HFFc6 (cell line): ENCODE data around the gene TNXB. TPM values are rescaled to one million over a fixed set of nuclear protein-coding genes. Genes with fewer than 3 reads are reported as not detected.
"Not testable (repeated sequence)": the region's sequence is repeated elsewhere in the genome, so short reads cannot be mapped to it uniquely, and the experiment has no call there.

Source experiments
- DNase-seq: peaks from one replicate; pipeline ENCODE4 v3.0.0-alpha.2; 2018
- H3K27ac Mint-ChIP-seq: 2 replicates; pipeline ENCODE4 v1.8.0; 2020; ENCODE audit warnings: mild to moderate bottlenecking, mixed read lengths
- H3K27me3 Mint-ChIP-seq: 2 replicates; pipeline ENCODE4 v1.8.0; 2021; ENCODE audit warnings: mild to moderate bottlenecking, moderate library complexity, mixed read lengths; ENCODE audit not compliant: insufficient read depth
- H3K36me3 Mint-ChIP-seq: 2 replicates; pipeline ENCODE4 v1.8.0; 2021; ENCODE audit warnings: low read depth, mixed read lengths
- H3K4me1 Mint-ChIP-seq: 2 replicates; pipeline ENCODE4 v1.8.0; 2020; ENCODE audit warnings: low read depth, mixed read lengths
- H3K4me3 Mint-ChIP-seq: 2 replicates; pipeline ENCODE4 v1.8.0; 2020; ENCODE audit warnings: mild to moderate bottlenecking, moderate library complexity, mixed read lengths
- H3K9me3 Mint-ChIP-seq: 2 replicates; pipeline ENCODE4 v1.8.0; 2020; ENCODE audit warnings: mild to moderate bottlenecking, mixed read lengths
- total RNA-seq, 6 experiments: library from RNA; stranded (reverse); fragmentation: NEBNext Ultra II Directional; extraction: Animal tissue kit (Norgen Biotek cat#: 25700); gene quantifications; 2 replicates in 1 of 6; 3 replicates in 5 of 6; pipeline ENCODE4 v1.2.3, GENCODE V29; 2021

The TNXB gene
- total RNA-seq, 6 experiments from 2014 or later, result 0.28 to 1.4 (median 0.83) TPM

DNA sequence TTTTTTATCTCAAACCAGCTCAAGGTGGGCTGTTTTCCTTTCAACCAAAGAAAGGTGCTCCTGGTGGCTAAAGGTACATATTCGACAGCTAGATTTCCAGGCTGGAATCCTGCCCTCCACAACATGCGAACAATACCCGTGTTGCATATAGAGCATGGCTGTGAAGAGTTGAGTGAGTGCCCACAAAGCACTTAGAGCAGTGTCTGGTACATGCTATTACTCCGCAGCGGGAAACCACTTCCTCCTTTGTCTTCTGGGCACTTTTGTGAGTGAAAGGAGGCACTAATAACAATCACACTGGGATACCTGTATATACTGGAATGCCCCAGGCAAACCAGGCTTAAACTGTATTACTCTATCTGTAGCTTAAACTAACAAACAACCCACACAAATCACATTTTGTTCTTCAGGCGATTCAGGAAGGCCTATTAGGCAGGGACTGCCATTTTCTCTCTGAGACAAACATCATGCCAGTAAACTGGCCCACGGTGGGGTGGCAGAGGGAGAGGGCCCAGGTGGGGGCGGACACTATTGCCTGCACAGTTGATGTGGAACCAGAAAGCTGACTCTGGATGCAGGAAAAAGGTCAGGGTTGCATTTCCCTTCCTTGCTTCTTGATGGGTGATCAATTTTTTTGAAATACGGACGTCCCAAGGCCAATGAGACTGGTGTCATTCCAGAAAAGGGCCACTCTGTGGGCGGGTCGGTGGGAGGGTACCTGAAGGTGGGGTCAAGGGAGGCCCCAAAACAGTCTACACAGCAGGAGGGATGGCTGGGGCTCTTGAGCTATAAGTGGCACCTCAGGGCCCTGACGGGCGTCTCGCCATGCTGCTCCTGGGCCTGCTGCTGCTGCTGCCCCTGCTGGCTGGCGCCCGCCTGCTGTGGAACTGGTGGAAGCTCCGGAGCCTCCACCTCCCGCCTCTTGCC is 71.3 kb downstream of the TNXB start, which contains the start of gene CYP21A2:
TSS of gene CYP21A2 (plus strand) at position 818 of the 927 bp plus-strand sequence. CDS start at position 826, 8 bp downstream.
- not testable (repeated sequence) for H3K27me3 Mint-ChIP-seq, H3K36me3 Mint-ChIP-seq, H3K27ac Mint-ChIP-seq, H3K9me3 Mint-ChIP-seq, H3K4me1 Mint-ChIP-seq, H3K4me3 Mint-ChIP-seq, DNase-seq

DNA sequence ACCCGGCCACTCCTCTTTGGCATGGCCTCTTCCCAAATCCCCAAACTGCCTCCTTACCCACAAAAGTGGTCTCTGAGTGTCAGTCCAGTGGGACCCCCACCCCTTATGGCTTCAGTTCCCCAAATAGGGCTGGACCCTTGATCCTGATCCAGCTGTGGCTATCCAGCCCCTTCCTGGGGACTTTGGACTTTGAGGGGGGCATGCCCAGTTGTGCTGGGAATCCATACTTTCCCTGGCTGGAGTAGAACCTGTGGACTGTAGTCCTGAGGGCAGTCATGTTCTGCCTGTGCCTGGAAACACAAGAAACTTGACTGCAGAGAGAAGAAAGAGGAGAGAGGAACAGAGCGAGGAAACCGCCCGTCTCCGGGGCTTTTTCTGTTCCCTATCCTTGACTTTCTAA is 72.0 kb downstream of the TNXB start:
- H3K4me1 Mint-ChIP-seq, H3K27me3 Mint-ChIP-seq, H3K36me3 Mint-ChIP-seq, H3K9me3 Mint-ChIP-seq, DNase-seq, H3K27ac Mint-ChIP-seq, H3K4me3 Mint-ChIP-seq: not testable (repeated sequence)

DNA sequence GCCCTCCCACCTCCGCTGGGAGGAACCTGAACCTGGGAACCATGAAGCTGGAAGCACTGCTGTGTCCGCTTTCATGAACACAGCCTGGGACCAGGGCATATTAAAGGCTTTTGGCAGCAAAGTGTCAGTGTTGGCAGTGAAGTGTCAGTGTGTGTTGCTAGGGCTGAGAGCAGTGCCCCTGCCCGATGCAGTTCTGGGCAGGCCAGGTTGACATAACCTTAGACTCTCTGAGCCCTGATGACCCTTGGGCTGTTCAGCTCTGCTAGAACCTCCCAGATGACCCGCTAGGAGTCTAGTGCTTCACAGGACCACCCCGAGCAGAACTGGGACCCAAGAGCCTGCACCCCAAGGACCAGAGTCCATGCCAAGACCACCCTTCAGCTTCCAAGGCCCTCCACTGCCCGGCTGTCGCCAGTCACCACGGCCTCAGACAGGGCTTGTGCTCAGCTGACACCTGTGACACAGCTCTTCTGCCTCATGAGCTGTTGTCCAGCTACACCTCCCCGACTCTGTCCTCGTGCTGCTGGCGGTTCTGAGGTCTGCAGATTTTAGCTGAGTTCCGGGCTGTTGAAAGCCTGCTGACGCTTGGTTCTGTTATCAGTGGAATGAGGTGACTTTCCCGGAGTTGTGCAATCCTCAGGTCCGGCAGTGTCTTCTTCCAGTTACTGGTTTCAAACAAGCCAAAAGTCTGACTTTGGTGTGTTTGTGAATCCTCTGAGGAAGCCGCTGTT is 73.7 kb downstream of the TNXB start:
- not testable (repeated sequence) for DNase-seq, H3K9me3 Mint-ChIP-seq, H3K4me3 Mint-ChIP-seq, H3K4me1 Mint-ChIP-seq, H3K36me3 Mint-ChIP-seq, H3K27ac Mint-ChIP-seq, H3K27me3 Mint-ChIP-seq

GRCh38 chr6:32029553-32029952 is 79.6 kb downstream of the TNXB start:
- DNase-seq, H3K27ac Mint-ChIP-seq, H3K27me3 Mint-ChIP-seq, H3K36me3 Mint-ChIP-seq, H3K9me3 Mint-ChIP-seq, H3K4me3 Mint-ChIP-seq, H3K4me1 Mint-ChIP-seq: not testable (repeated sequence)

GRCh38 chr6:32028631-32029030 is 80.5 kb downstream of the TNXB start:
- not testable (repeated sequence) for DNase-seq, H3K4me1 Mint-ChIP-seq, H3K4me3 Mint-ChIP-seq

GRCh38 chr6:32022100-32022499 is 87.0 kb downstream of the TNXB start:
- H3K36me3 Mint-ChIP-seq, H3K9me3 Mint-ChIP-seq, H3K4me1 Mint-ChIP-seq, H3K27me3 Mint-ChIP-seq, H3K27ac Mint-ChIP-seq, H3K4me3 Mint-ChIP-seq, DNase-seq: not testable (repeated sequence)

More at GRCh38 chr6:32028631-32029030, 80.5 kb downstream of the TNXB start:
- H3K27ac Mint-ChIP-seq, H3K9me3 Mint-ChIP-seq, H3K27me3 Mint-ChIP-seq, H3K36me3 Mint-ChIP-seq: not testable (repeated sequence)

- not testable (repeated sequence) for H3K27ac Mint-ChIP-seq, H3K4me3 Mint-ChIP-seq, DNase-seq, H3K4me1 Mint-ChIP-seq, H3K9me3 Mint-ChIP-seq, H3K27me3 Mint-ChIP-seq, H3K36me3 Mint-ChIP-seq
These were observed 94.6 kb downstream of the TNXB start, which contains the start of gene C4B for GRCh38 chr6:32014547-32014946. Gene C4B (plus strand): TSS chr6:32014795. CDS start chr6:32014846, 51 bp downstream.

DNA sequence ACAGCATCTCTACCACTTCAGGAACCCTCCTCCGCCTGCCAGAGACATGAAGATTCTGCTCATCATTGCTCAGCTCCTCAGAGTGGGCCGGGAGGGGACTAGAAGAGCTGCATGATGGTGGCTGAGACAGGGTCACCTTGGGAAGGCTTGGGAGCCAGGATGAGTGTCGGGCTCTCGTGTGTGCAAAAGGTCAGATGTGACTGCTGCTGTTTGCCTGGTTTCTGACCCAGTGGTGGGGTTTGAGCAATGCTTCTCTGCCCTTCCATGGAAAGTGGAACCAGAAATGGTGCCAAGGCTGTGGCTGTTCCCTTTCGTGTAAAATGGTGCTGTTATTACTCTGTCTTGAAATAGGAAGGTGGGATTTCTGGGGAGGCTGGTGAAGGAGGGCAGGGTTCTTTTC is 95.4 kb downstream of the TNXB start:
- not testable (repeated sequence) for H3K4me3 Mint-ChIP-seq, H3K27ac Mint-ChIP-seq, DNase-seq, H3K4me1 Mint-ChIP-seq, H3K9me3 Mint-ChIP-seq, H3K36me3 Mint-ChIP-seq, H3K27me3 Mint-ChIP-seq

DNA sequence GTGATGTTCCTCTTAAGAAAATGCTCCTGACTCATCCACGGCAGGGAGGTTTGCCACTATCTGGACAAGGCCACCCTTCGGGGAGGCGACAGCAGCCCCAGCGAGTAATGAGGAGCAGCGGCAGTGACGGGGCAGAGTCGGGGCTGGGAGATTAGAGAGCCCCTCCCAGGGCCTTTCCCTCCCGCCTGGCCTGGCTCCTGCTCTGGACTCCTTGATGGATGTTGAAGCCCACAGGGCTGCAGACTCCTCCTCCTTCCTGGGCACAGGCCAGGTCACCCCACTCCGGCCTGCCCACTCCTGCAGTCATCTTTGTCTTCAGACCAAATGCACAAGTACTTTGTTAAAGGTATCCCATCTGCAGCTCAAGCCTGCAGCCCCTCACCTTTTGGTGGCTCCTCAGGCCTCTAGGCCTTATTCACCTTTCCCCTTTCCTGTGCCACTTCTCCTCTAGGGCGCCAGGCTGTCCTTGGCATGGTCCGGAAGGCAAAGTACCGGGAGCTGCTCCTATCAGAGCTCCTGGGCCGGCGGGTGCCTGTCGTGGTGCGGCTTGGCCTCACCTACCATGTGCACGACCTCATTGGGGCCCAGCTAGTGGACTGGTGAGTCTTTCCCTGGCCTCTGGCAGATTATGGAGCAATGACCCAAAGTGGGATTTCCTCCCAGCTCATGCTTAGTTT is 96.1 kb downstream of the TNXB start:
- DNase-seq, H3K4me3 Mint-ChIP-seq, H3K4me1 Mint-ChIP-seq, H3K9me3 Mint-ChIP-seq, H3K27ac Mint-ChIP-seq, H3K27me3 Mint-ChIP-seq, H3K36me3 Mint-ChIP-seq: not testable (repeated sequence)

DNA sequence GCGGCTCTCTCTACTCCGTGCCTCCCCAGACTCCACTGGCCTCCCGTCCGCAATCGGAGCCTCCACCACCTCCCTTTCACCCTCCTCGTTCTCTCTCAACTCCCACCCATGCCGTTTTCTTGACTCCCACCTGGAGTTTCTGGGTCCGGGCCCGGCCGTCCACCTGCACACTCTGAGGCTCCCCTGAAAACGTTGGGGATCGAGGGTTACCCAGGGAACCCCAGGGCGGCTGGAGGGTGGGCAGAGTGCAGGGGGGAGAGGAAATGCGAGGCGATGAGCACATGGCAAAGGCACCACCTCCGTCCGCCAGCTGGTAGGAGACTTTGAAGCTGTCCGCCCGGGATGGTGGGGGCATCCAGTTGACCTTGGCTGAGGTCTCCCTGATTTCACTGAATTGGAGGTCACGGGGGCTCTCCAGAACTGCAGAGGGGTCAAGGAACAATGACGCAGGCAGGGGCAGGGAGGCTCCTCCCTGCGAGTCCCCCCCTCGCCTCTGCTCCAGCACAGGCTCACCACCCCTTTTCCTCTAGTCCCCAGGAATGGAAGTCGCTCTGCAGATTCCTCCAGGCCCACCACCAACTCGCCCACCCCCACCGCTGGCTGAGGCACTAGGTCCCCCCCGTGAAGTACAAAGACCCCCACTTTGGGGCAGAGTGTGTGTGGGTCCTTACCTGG is 98.1 kb downstream of the TNXB start:
- not testable (repeated sequence) for H3K4me3 Mint-ChIP-seq, DNase-seq, H3K4me1 Mint-ChIP-seq, H3K9me3 Mint-ChIP-seq, H3K27ac Mint-ChIP-seq, H3K27me3 Mint-ChIP-seq, H3K36me3 Mint-ChIP-seq

DNA sequence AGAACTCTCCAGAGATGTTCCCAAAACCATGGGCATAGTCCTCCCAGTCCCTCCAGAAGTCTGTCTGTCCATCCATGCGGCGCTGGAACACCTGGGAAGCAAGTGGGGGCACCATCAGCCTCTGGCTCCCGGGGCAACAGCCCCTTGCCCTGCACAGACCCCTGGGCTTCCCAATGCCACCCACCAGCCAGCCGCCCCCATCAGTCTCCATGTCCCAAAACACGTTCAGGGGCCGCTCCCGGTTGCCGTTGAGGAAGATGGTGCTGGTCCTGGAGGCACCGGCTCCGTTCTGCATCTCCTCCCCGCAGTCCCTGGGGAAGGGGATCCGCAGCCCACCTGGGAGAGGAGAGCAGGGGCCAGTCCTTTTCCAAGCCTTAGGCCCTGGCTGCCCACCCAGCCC is 99.6 kb downstream of the TNXB start:
- not testable (repeated sequence) for H3K4me1 Mint-ChIP-seq, H3K9me3 Mint-ChIP-seq, H3K36me3 Mint-ChIP-seq, H3K27ac Mint-ChIP-seq, DNase-seq, H3K4me3 Mint-ChIP-seq, H3K27me3 Mint-ChIP-seq

- not testable (repeated sequence) for H3K27ac Mint-ChIP-seq, H3K4me1 Mint-ChIP-seq, H3K4me3 Mint-ChIP-seq, H3K9me3 Mint-ChIP-seq, H3K27me3 Mint-ChIP-seq, DNase-seq, H3K36me3 Mint-ChIP-seq
These were observed 100.5 kb downstream of the TNXB start for GRCh38 chr6:32008616-32009015.

GRCh38 chr6:32008037-32008436 is 101.1 kb downstream of the TNXB start:
- not testable (repeated sequence) for H3K4me1 Mint-ChIP-seq, H3K36me3 Mint-ChIP-seq, DNase-seq, H3K4me3 Mint-ChIP-seq, H3K9me3 Mint-ChIP-seq, H3K27ac Mint-ChIP-seq, H3K27me3 Mint-ChIP-seq
